Progenitor cell of endocrine pancreas (in vitro differentiated cells): ENCODE measurements around the gene UROC1. TPM values are rescaled to one million over a fixed set of nuclear protein-coding genes. Genes with fewer than 3 reads are reported as not detected.

ENCODE experiments used
- DNase-seq: peaks from one replicate; pipeline ENCODE4 v3.0.0; 2021; ENCODE audit warnings: low spot score; ENCODE audit not compliant: unreplicated experiment
- H3K27ac Mint-ChIP-seq: 2 replicates; pipeline ENCODE4 v1.8.0; 2021; ENCODE audit warnings: mild to moderate bottlenecking, moderate library complexity, mixed read lengths
- H3K27me3 Mint-ChIP-seq: 2 replicates; pipeline ENCODE4 v1.8.0; 2021; ENCODE audit warnings: mixed read lengths
- H3K36me3 Mint-ChIP-seq: 2 replicates; pipeline ENCODE4 v1.8.0; 2022; ENCODE audit warnings: mixed read lengths; ENCODE audit not compliant: insufficient read depth
- H3K4me1 Mint-ChIP-seq: 2 replicates; pipeline ENCODE4 v1.8.0; 2021; ENCODE audit warnings: low read depth, mixed read lengths
- H3K4me3 Mint-ChIP-seq: 2 replicates; pipeline ENCODE4 v1.8.0; 2021; ENCODE audit warnings: low read depth, mild to moderate bottlenecking, moderate library complexity, mixed read lengths
- H3K9me3 Mint-ChIP-seq: 2 replicates; pipeline ENCODE4 v1.8.0; 2021; ENCODE audit warnings: low read depth, mixed read lengths
- CTCF ChIP-seq: fragments of 200-600 bp; sonication (generic); IDR thresholded peaks from one replicate; pipeline ENCODE4 v1.5.0; 2021; ENCODE audit warnings: antibody characterized with exemption, mild to moderate bottlenecking; ENCODE audit not compliant: unreplicated experiment
- total RNA-seq: library from RNA; stranded (reverse); gene quantifications from 2 replicates; pipeline ENCODE4 v1.2.1, GENCODE V29; 2021

The UROC1 gene
- total RNA-seq, 1 donor from 2014 or later, result not detected

DNA sequence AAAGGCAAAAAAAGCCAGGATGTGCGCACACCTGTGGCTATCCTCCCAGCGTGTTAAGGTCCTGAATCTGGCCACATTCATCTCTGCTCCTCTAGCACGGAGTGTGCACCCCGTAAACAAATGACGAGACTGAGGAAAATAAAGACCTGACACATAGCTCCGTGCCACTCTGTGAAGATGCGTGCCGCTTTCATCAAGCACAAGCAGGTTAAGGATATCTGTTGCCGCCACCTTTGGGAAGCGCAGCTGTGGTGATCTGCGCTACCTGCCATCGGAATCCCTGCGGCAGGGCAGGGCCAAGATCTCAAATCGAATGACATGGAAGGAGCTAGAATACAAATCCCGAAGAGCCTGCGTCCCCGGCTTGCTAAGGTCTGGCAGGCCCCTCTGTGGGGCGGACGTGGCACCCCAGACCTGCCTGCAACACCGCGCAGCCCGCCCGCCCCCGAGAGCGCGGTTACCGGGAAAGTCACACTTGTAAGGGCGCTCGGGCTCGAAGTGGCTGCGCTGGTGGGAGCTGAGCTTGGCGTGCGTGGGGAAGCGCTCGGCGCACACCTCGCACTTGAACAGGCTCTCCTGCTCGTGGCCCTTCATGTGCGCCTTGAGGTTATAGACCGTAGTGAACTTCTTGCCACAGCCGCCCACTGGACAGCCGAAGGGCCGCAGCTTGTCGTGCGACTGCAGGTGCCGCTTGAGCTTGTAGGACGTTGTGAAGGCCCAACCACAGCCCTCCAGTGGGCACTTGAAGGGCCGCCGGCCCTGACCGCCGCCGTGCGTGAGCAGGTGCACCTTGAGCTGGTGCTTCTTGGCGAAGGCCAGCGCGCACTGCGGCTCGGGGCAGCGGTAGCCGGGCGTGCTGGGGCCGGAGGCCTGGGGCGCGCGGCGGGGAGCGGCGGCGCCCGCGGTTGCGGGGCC, 42.8 kb downstream of the UROC1 start:
- Mint-ChIP-seq H3K36me3 (peaks cover 17% of the 10 kb centered on the region), H3K4me1 (peaks cover 32% of the 10 kb centered on the region), H3K9me3 (no peaks in the 10 kb centered on the region), H3K4me3 (peak overlapping the region; percentile 76), H3K27ac (peak overlapping the region; percentile 94), H3K27me3 (peaks cover 4% of the 10 kb centered on the region)
- DNase-seq, result peak; percentile 49
- TF ChIP-seq CTCF, result no peak

DNA sequence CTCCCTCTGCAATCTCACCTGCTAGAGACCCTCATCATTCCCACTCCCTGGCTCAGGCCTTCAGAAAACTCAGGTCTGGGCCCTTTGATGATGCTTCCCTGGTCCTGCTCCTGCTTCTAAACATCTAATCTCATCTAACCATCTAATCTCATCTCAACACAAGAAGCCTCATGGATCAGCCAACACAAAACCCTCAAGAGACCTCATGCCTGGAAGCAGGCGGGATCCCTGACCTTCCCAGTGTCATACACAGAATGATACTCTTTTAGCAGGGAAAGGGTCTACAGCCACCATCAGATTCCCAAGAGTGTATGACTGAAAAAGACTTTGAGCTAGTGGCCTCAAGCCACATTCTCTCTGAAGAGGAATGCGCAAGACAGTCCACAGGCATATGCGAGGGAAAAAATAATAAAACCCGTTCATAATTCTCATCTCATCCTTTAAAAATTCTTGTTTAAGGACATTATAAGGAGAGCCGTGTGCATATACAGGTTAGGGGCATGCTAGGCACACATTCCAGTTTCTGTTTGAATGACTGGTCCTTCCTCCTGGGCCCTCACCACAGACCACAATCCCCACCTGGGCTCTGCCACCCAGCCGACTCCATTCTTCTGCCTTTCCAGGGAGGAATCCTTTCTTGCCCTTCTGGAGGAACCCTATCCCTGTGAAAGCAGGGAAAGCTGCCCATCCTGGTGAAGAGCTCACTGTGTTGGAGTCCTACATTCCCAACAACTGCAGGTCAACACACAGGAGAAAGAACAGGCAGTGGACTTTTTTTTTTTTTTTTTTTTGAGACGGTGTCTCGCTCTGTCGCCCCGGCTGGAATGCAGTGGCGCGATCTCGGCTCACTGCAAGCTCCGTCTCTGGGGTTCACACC, 44.0 kb downstream of the UROC1 start:
- DNase-seq, result no peak
- Mint-ChIP-seq H3K9me3 (no peaks in the 10 kb centered on the region), H3K36me3 (peaks cover 27% of the 10 kb centered on the region), H3K4me3 (peak overlapping the region; percentile 76), H3K4me1 (peaks cover 32% of the 10 kb centered on the region), H3K27ac (no peak overlapping the region), H3K27me3 (peaks cover 4% of the 10 kb centered on the region)
- no peak for TF ChIP-seq CTCF

DNA sequence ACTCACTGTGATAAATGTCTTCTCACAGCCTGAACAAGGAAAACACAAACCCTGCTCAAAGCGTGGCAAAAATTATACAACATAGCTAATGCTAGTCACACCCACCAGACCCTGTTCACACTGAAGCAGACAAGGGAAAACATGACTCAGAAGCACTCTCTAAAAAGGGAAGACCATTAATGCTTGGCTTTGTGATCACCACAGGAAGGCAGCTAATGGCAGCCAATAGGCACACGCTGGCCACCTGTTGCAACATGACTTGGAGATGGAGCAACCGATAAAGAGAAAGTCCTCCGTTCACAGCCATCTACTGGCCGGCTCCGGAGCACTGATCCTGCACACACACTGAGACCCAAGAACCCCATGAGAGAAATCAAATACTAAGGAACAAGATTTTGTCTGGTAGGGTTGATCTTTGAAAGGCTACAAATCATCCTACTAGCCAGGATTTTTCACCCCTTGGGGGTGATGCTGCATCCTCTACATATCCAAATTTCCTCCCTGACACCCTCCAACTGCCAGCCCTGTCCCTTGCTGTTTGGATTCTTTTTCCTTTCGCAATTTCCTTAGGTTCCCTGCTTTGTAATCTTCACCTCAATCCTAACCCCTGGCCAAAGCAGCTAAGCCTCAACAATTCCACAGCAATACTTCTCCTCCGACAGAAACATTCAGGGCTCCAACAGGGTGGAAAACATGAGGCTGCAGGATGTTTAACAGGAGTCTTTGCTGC, 45.1 kb downstream of the UROC1 start:
- H3K4me1 Mint-ChIP-seq, result peaks cover 32% of the 10 kb centered on the region

DNA sequence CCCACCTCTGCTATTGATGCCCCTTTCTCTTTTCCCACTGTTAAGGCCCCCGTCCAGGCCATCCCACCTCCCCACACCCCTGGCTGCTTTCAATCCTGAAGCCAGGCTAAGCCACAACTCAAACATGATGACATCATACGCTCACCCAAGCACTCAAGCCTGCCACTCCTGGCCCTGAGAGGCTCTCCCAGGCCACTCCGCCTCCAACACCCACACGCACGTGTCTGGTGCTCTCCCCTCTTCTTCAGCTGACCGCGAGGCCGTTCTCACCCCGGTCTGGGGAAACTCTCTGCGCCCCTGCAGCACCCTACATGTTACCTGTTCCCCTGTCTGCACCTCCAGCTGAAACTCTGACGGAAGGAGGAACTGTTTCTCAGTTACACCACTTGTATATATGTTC, 48.1 kb downstream of the UROC1 start:
- Mint-ChIP-seq H3K27ac (peak overlapping the region; percentile 50), H3K27me3 (no peaks in the 10 kb centered on the region), H3K9me3 (no peaks in the 10 kb centered on the region), H3K36me3 (peaks cover 37% of the 10 kb centered on the region), H3K4me3 (no peak overlapping the region), H3K4me1 (peaks cover 28% of the 10 kb centered on the region)
- no peak for TF ChIP-seq CTCF
- DNase-seq, result no peak

More for the DNA sequence above, 45.1 kb downstream of the UROC1 start:
- Mint-ChIP-seq H3K27me3 (peaks cover under 1% of the 10 kb centered on the region), H3K36me3 (peaks cover 30% of the 10 kb centered on the region), H3K4me3 (peak overlapping the region; percentile 76), H3K27ac (peak overlapping the region; percentile 43), H3K9me3 (no peaks in the 10 kb centered on the region)
- TF ChIP-seq CTCF, result no peak
- DNase-seq, result no peak
